GM12878 (cell line): ENCODE results near the gene SVBP. TPM values are rescaled to one million over a fixed set of nuclear protein-coding genes. Genes with fewer than 3 reads are reported as not detected.

Source experiments
- BRCA1 ChIP-seq: IDR thresholded peaks from 2 replicates; pipeline ENCODE4 v1.6.1; 2011; ENCODE audit warnings: low read depth, low read length, improper control_type of control experiment
- EZH2 ChIP-seq: IDR thresholded peaks from 2 replicates; pipeline ENCODE4 v1.6.1; 2012; ENCODE audit warnings: low read depth, mild to moderate bottlenecking, control low read depth, inconsistent platforms, low read length, borderline replicate concordance; ENCODE audit not compliant: control insufficient read depth
- IKZF1 ChIP-seq: fragments of 450-650 bp; conservative IDR thresholded peaks from 2 replicates; pipeline ENCODE4 v1.6.1; 2017; ENCODE audit warnings: antibody characterized with exemption, mild to moderate bottlenecking
- NBN ChIP-seq: fragments of 450-650 bp; IDR thresholded peaks from 2 replicates; pipeline ENCODE4 v1.6.1; 2016
- NFIC ChIP-seq: IDR thresholded peaks from 2 replicates; pipeline ENCODE4 v1.6.1; 2012; ENCODE audit warnings: low read depth, mild to moderate bottlenecking, inconsistent platforms, low read length, moderate library complexity
- NRF1 ChIP-seq: conservative IDR thresholded peaks from 2 replicates; pipeline ENCODE4 v1.6.1; 2011; ENCODE audit warnings: mild to moderate bottlenecking, low read depth, low read length, improper control_type of control experiment
- RAD21 ChIP-seq: IDR thresholded peaks from 2 replicates; pipeline ENCODE4 v1.6.1; 2011; ENCODE audit warnings: mild to moderate bottlenecking, low read depth, low read length, moderate library complexity; ENCODE audit not compliant: insufficient read depth
- SMARCA5 ChIP-seq: fragments of 450-650 bp; IDR thresholded peaks from 2 replicates; pipeline ENCODE4 v1.6.1; 2017; ENCODE audit warnings: mild to moderate bottlenecking
- STAT3 ChIP-seq: IDR thresholded peaks from 2 replicates; pipeline ENCODE4 v1.6.1; 2011; ENCODE audit warnings: low read depth, low read length, improper control_type of control experiment
- SUPT20H ChIP-seq: IDR thresholded peaks from 2 replicates; pipeline ENCODE4 v1.6.1; 2011; ENCODE audit warnings: low read depth, mild to moderate bottlenecking, low read length, moderate library complexity, borderline replicate concordance; ENCODE audit not compliant: control insufficient read depth
- ZNF274 ChIP-seq: IDR thresholded peaks from one replicate; pipeline ENCODE4 v1.8.0; 2011; ENCODE audit not compliant: insufficient read length, insufficient read depth
- polyA plus RNA-seq, 11 experiments: library from polyadenylated mRNA; depleted of rRNA in 4 of 11; unstranded in 6 of 11; stranded (reverse) in 5 of 11; fragments of >200 nt; fragmentation: Nextera tagmentation in 4 of 11; fragmentation: Illumina TruSeq in 1 of 11; extraction: Ambion mirVana in 4 of 11; extraction: Trizol in 1 of 11; gene quantifications; 1 replicate in 1 of 11; 2 replicates in 10 of 11; pipeline versions ENCODE4 v1.2.1 to v1.2.3, GENCODE V29; 2011 to 2016; ENCODE audit warnings: inconsistent platforms in 2 of 11, missing spikeins in 2 of 11, low read depth in 1 of 11
- total RNA-seq, 4 experiments: library from RNA; depleted of rRNA in 3 of 4; stranded (reverse); fragments of >200 nt in 3 of 4; fragmentation: Illumina TruSeq in 1 of 4; extraction: Trizol in 1 of 4; gene quantifications; 2 replicates each; pipeline versions ENCODE4 v1.2.1 to v1.2.3, GENCODE V29; 2013 to 2021
- TF ChIP-seq, protein P1 (sequence below): fragments of 450-650 bp; formaldehyde crosslinking; IDR thresholded peaks from 2 replicates; pipeline ENCODE4 v1.4.0; 2022; ENCODE audit warnings: mild to moderate bottlenecking, moderate library complexity
- TF ChIP-seq, protein P2 (sequence below): IDR thresholded peaks from 2 replicates; pipeline ENCODE4 v1.6.1; 2011; ENCODE audit warnings: low read depth, mild to moderate bottlenecking, low read length, moderate library complexity, borderline replicate concordance; ENCODE audit errors: extremely low read depth
- TF ChIP-seq, protein P3 (sequence below): IDR thresholded peaks from 2 replicates; pipeline ENCODE4 v1.6.1; 2011; ENCODE audit warnings: low read depth, low read length, improper control_type of control experiment, borderline replicate concordance
- TF ChIP-seq, protein P4 (sequence below): fragments of 450-650 bp; IDR thresholded peaks from 2 replicates; pipeline ENCODE4 v1.6.1; 2017; ENCODE audit warnings: mild to moderate bottlenecking, low read depth, inconsistent platforms; ENCODE audit not compliant: poor library complexity, severe bottlenecking
- TF ChIP-seq, protein P5 (sequence below): fragments of 450-650 bp; IDR thresholded peaks from 2 replicates; pipeline ENCODE4 v1.6.1; 2016; ENCODE audit warnings: mild to moderate bottlenecking
- TF ChIP-seq, protein P6 (sequence below): fragments of 450-650 bp; formaldehyde crosslinking; IDR thresholded peaks from 2 replicates; pipeline ENCODE4 v1.4.0; 2020; ENCODE audit warnings: mild to moderate bottlenecking, moderate library complexity

The SVBP gene
- total and polyA plus RNA-seq, 10 of the 15 experiments (the other 5 are each of a cell fraction or from before 2014, with no cell fraction given), result 12.6 to 29.5 (median 19.8) TPM

DNA sequence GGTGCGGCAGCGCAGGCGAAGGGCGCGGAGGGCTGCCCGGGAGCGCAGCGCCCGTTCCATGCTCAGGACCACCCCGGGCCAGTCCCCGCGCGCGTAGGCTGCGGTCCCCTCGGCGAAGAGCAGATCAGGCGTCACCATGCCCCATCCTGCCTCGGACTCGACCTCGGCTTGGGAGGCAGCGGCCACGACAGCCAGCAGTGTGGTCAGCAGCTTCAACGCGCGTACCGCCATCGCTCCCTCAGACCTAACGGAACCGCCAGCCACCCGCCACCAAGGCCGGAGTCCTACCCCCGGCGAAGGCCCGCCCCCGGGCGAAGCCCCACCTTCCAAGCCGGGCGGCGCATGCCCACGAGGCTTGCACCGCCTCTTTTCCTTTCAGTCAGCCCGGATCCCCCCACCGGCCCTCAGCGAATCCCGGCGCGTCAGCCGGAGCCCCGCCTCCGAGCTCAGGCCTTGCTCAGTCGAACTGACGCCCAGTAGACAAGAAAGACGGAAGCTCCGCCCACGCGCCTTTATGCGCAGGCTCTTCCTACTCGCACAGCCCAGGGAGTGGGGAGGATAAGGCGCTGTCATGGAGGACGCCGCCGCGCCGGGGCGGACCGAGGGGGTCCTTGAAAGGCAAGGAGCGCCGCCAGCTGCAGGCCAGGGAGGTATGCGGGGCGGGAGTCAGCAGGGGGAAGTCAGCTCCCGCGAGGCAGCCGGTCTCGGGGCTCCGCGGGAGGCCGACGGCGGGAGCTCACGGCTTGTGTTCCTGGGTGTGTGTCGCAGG lies 50.3 kb downstream of the SVBP start, which contains the start of the genes C1orf50 and P3H1 (continued):
- TF ChIP-seq, protein P1, sequence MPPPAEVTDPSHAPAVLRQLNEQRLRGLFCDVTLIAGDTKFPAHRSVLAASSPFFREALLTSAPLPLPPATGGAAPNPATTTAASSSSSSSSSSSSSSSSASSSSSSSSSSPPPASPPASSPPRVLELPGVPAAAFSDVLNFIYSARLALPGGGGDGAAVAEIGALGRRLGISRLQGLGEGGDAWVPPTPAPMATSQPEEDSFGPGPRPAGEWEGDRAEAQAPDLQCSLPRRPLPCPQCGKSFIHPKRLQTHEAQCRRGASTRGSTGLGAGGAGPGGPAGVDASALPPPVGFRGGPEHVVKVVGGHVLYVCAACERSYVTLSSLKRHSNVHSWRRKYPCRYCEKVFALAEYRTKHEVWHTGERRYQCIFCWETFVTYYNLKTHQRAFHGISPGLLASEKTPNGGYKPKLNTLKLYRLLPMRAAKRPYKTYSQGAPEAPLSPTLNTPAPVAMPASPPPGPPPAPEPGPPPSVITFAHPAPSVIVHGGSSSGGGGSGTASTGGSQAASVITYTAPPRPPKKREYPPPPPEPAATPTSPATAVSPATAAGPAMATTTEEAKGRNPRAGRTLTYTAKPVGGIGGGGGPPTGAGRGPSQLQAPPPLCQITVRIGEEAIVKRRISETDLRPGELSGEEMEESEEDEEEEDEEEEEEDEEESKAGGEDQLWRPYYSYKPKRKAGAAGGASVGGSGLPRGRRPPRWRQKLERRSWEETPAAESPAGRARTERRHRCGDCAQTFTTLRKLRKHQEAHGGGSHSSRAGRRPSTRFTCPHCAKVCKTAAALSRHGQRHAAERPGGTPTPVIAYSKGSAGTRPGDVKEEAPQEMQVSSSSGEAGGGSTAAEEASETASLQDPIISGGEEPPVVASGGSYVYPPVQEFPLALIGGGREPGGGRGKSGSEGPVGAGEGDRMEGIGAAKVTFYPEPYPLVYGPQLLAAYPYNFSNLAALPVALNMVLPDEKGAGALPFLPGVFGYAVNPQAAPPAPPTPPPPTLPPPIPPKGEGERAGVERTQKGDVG, result no peak
- TF ChIP-seq NRF1 (peak; percentile 82), STAT3 (no peak), ZNF274 (no peak), NFIC (no peak), RAD21 (no peak), NBN (peak; percentile 72; the same call in 1 of the 2 replicates), SUPT20H (no peak), SMARCA5 (peak; percentile 91), IKZF1 (peak; percentile 35; the same call in 1 of the 2 replicates), BRCA1 (no peak), EZH2 (no peak)
- TF ChIP-seq, protein P2, sequence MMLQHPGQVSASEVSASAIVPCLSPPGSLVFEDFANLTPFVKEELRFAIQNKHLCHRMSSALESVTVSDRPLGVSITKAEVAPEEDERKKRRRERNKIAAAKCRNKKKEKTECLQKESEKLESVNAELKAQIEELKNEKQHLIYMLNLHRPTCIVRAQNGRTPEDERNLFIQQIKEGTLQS, result no peak
- TF ChIP-seq, protein P3, sequence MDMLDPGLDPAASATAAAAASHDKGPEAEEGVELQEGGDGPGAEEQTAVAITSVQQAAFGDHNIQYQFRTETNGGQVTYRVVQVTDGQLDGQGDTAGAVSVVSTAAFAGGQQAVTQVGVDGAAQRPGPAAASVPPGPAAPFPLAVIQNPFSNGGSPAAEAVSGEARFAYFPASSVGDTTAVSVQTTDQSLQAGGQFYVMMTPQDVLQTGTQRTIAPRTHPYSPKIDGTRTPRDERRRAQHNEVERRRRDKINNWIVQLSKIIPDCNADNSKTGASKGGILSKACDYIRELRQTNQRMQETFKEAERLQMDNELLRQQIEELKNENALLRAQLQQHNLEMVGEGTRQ, result no peak
- TF ChIP-seq, protein P4, sequence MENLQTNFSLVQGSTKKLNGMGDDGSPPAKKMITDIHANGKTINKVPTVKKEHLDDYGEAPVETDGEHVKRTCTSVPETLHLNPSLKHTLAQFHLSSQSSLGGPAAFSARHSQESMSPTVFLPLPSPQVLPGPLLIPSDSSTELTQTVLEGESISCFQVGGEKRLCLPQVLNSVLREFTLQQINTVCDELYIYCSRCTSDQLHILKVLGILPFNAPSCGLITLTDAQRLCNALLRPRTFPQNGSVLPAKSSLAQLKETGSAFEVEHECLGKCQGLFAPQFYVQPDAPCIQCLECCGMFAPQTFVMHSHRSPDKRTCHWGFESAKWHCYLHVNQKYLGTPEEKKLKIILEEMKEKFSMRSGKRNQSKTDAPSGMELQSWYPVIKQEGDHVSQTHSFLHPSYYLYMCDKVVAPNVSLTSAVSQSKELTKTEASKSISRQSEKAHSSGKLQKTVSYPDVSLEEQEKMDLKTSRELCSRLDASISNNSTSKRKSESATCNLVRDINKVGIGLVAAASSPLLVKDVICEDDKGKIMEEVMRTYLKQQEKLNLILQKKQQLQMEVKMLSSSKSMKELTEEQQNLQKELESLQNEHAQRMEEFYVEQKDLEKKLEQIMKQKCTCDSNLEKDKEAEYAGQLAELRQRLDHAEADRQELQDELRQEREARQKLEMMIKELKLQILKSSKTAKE, result no peak
- TF ChIP-seq, protein P5, sequence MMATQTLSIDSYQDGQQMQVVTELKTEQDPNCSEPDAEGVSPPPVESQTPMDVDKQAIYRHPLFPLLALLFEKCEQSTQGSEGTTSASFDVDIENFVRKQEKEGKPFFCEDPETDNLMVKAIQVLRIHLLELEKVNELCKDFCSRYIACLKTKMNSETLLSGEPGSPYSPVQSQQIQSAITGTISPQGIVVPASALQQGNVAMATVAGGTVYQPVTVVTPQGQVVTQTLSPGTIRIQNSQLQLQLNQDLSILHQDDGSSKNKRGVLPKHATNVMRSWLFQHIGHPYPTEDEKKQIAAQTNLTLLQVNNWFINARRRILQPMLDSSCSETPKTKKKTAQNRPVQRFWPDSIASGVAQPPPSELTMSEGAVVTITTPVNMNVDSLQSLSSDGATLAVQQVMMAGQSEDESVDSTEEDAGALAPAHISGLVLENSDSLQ, result peak; percentile 88
- TF ChIP-seq, protein P6, sequence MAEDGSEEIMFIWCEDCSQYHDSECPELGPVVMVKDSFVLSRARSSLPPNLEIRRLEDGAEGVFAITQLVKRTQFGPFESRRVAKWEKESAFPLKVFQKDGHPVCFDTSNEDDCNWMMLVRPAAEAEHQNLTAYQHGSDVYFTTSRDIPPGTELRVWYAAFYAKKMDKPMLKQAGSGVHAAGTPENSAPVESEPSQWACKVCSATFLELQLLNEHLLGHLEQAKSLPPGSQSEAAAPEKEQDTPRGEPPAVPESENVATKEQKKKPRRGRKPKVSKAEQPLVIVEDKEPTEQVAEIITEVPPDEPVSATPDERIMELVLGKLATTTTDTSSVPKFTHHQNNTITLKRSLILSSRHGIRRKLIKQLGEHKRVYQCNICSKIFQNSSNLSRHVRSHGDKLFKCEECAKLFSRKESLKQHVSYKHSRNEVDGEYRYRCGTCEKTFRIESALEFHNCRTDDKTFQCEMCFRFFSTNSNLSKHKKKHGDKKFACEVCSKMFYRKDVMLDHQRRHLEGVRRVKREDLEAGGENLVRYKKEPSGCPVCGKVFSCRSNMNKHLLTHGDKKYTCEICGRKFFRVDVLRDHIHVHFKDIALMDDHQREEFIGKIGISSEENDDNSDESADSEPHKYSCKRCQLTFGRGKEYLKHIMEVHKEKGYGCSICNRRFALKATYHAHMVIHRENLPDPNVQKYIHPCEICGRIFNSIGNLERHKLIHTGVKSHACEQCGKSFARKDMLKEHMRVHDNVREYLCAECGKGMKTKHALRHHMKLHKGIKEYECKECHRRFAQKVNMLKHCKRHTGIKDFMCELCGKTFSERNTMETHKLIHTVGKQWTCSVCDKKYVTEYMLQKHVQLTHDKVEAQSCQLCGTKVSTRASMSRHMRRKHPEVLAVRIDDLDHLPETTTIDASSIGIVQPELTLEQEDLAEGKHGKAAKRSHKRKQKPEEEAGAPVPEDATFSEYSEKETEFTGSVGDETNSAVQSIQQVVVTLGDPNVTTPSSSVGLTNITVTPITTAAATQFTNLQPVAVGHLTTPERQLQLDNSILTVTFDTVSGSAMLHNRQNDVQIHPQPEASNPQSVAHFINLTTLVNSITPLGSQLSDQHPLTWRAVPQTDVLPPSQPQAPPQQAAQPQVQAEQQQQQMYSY (CRISPR knock-in tag), result no peak
